ENCODE measurements around the gene GFI1B.

GFI1B gene

GRCh38 chr9:132942541-132943182 lies 35.8 kb upstream of the GFI1B start:
- no CpG with 5 or more reads among the region's 5 CpGs for WGBS (ENCODE audit: extremely low coverage, insufficient coverage, low lambda C conversion rate)

GRCh38 chr9:132943651-132944293 lies 34.7 kb upstream of the GFI1B start:
- Histone ChIP-seq H2BK120ac (ENCODE audit: low read depth, low read length) (no peak overlapping the region), H4K8ac (ENCODE audit: low read depth, low read length) (no peak overlapping the region), H3K4me1 (ENCODE audit: control insufficient read depth, low read depth, low read length) (peaks cover 11% of the 10 kb centered on the region), H2BK15ac (replicated peaks; ENCODE audit: low read depth) (no peak overlapping the region), H3K36me3 (ENCODE audit: control insufficient read depth, insufficient read depth, low read length) (no peaks in the 10 kb centered on the region), H3K4me3 (ENCODE audit: low read length) (peak overlapping the region; percentile 95), H2AK5ac (ENCODE audit: low read length) (no peak overlapping the region), H3K56ac (ENCODE audit: low read length) (peak overlapping the region; percentile 96), H3K4me2 (ENCODE audit: low read length) (peak overlapping the region; percentile 95), H3K79me1 (ENCODE audit: low read length) (peaks cover 20% of the 10 kb centered on the region), H4K5ac (ENCODE audit: low read length) (no peak overlapping the region), H3K79me2 (ENCODE audit: control insufficient read depth, insufficient read depth, low read length) (peaks cover 31% of the 10 kb centered on the region), H2BK5ac (ENCODE audit: low read length) (no peak overlapping the region), H3K27ac (ENCODE audit: low read depth, low read length) (peak overlapping the region; percentile 12), H3K18ac (ENCODE audit: low read length) (peak overlapping the region; percentile 85), H3K27me3 (ENCODE audit: insufficient read depth, low read length, poor library complexity) (no peaks in the 10 kb centered on the region), H3K4ac (ENCODE audit: low read depth, low read length) (peak overlapping the region; percentile 77), H3K9ac (ENCODE audit: low read length) (peak overlapping the region; percentile 89), H3K23ac (ENCODE audit: low read length) (no peak overlapping the region)
- DNase-seq: peak; percentile 42
- no CpG with 5 or more reads among the region's 25 CpGs for WGBS (ENCODE audit: extremely low coverage, insufficient coverage, low lambda C conversion rate)

More at GRCh38 chr9:132942541-132943182, 35.8 kb upstream of the GFI1B start:
- no peak for DNase-seq
- H3K4ac ChIP-seq (ENCODE audit: low read depth, low read length): no peak overlapping the region
- H3K4me2 ChIP-seq (ENCODE audit: low read length): no peak overlapping the region
- no peak overlapping the region for H4K8ac ChIP-seq (ENCODE audit: low read depth, low read length)
- H4K5ac ChIP-seq (ENCODE audit: low read length): no peak overlapping the region
- H3K27me3 ChIP-seq (ENCODE audit: insufficient read depth, low read length, poor library complexity): no peaks in the 10 kb centered on the region
- no peaks in the 10 kb centered on the region for H3K36me3 ChIP-seq (ENCODE audit: control insufficient read depth, insufficient read depth, low read length)
- no peak overlapping the region for H2BK15ac ChIP-seq (replicated peaks; ENCODE audit: low read depth)
- no peak overlapping the region for H3K9ac ChIP-seq (ENCODE audit: low read length)
- H2AK5ac ChIP-seq (ENCODE audit: low read length): no peak overlapping the region
- H2BK120ac ChIP-seq (ENCODE audit: low read depth, low read length): no peak overlapping the region
- H3K18ac ChIP-seq (ENCODE audit: low read length): no peak overlapping the region
- H2BK5ac ChIP-seq (ENCODE audit: low read length): no peak overlapping the region
- H3K79me1 ChIP-seq (ENCODE audit: low read length): peaks cover 22% of the 10 kb centered on the region
- H3K4me1 ChIP-seq (ENCODE audit: control insufficient read depth, low read depth, low read length): peaks cover 11% of the 10 kb centered on the region
- H3K23ac ChIP-seq (ENCODE audit: low read length): no peak overlapping the region
- H3K4me3 ChIP-seq (ENCODE audit: low read length): no peak overlapping the region
- H3K27ac ChIP-seq (ENCODE audit: low read depth, low read length): no peak overlapping the region
- H3K56ac ChIP-seq (ENCODE audit: low read length): no peak overlapping the region
- H3K79me2 ChIP-seq (ENCODE audit: control insufficient read depth, insufficient read depth, low read length): peaks cover 35% of the 10 kb centered on the region

GRCh38 chr9:132944294-132945185 lies 34.0 kb upstream of the GFI1B start, which contains the start of gene TSC1:
Gene TSC1, minus strand, starts transcription at chr9:132944616. Its CDS starts 15,744 bp downstream, at chr9:132928872.
- H3K27me3 ChIP-seq (ENCODE audit: insufficient read depth, low read length, poor library complexity): no peaks in the 10 kb centered on the region
- peak within 1 kb of the TSS; percentile 95 for H3K4me2 ChIP-seq (ENCODE audit: low read length)
- H2AK5ac ChIP-seq (ENCODE audit: low read length): peak within 1 kb of the TSS; percentile 0
- peak within 1 kb of the TSS; percentile 57 for H4K8ac ChIP-seq (ENCODE audit: low read depth, low read length)
- no peak within 1 kb of the TSS for H3K23ac ChIP-seq (ENCODE audit: low read length)
- peak within 1 kb of the TSS; percentile 63 for H2BK120ac ChIP-seq (ENCODE audit: low read depth, low read length)
- peaks cover 11% of the 10 kb centered on the region for H3K4me1 ChIP-seq (ENCODE audit: control insufficient read depth, low read depth, low read length)
- H3K18ac ChIP-seq (ENCODE audit: low read length): peak within 1 kb of the TSS; percentile 93
- peak within 1 kb of the TSS; percentile 96 for H3K56ac ChIP-seq (ENCODE audit: low read length)
- H3K36me3 ChIP-seq (ENCODE audit: control insufficient read depth, insufficient read depth, low read length): no peaks in the 10 kb centered on the region
- peak within 1 kb of the TSS; percentile 89 for H3K9ac ChIP-seq (ENCODE audit: low read length)
- H3K79me1 ChIP-seq (ENCODE audit: low read length): peaks cover 17% of the 10 kb centered on the region
- no CpG with 5 or more reads among the region's 72 CpGs for WGBS (ENCODE audit: extremely low coverage, insufficient coverage, low lambda C conversion rate)
- no peak within 1 kb of the TSS for H2BK5ac ChIP-seq (ENCODE audit: low read length)
- no peak within 1 kb of the TSS for H2BK15ac ChIP-seq (replicated peaks; ENCODE audit: low read depth)
- no peak within 1 kb of the TSS for H4K5ac ChIP-seq (ENCODE audit: low read length)
- H3K27ac ChIP-seq (ENCODE audit: low read depth, low read length): peak within 1 kb of the TSS; percentile 28
- peaks cover 27% of the 10 kb centered on the region for H3K79me2 ChIP-seq (ENCODE audit: control insufficient read depth, insufficient read depth, low read length)
- peak within 1 kb of the TSS; percentile 77 for H3K4ac ChIP-seq (ENCODE audit: low read depth, low read length)
- peak within 1 kb of the TSS; percentile 95 for H3K4me3 ChIP-seq (ENCODE audit: low read length)
- peak; percentile 98 for DNase-seq

DNA sequence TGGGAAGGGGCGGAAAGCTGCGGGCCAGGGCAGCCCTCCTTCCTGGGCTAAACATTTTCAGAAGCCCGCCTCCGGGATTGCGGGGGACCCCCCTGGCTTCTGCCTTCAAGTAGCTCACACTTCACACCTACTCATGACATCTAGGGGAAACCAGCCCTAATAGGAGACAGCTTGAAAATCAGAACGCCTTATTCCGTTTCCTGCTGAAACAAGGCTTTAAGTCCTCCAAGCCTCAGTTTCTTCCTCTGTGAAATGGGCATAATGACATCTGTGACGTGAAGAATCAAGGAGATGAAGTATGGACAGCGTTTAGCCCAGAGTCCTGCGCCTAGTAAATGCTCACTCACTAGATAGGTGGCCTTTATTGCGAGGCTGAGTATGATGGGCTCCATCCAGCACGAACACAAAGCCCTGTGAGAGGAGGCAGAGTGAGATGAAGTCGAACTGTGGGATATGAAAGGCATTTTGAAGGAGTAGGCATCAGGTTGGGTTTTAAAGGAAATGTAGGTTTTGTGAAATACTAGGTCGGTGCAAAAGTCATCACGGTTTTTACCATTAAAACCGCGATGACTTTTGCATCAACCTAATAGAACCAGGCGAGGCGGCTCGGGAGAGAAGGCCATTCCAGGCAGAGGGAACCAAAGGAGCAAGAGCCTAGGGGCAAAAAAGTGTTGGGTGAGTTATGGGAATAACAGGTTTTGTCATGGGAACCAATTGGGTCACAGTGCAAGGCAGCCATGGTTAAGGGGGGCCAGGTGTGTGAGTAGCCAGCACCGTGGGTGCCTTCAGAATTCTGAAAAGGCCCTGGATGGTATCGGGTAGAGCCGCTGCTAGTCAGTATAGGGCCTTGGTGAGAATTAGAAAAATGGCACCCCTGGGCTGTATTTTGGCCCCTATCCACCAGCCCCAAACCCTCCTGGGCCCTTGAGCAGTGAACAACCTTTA lies 33.0 kb upstream of the GFI1B start:
- 100% methylated on average over 1 of the region's 23 CpGs for WGBS (ENCODE audit: extremely low coverage, insufficient coverage, low lambda C conversion rate)
- H3K27ac ChIP-seq (ENCODE audit: low read depth, low read length): peak overlapping the region; percentile 28
- peak overlapping the region; percentile 0 for H2AK5ac ChIP-seq (ENCODE audit: low read length)

DNA sequence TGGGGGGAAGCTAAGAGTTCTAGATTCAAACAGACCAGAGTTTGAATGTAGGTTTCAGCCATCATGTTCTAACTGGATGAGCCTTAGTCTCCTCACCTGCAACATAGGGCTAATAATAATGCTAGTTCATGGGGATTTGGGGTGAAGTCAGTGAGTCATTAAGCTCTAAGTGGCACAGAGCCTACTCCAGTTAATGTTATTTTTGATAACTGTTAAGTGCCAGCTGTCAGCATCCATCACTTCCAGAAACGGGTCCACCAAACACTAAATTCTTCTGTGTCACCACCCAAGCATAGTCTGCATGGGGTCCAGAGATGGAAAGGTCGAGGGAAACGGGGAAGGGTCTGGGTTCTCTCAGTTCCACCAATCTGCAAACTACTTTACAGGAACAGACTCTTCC lies 32.3 kb upstream of the GFI1B start:
- Histone ChIP-seq H3K9ac (ENCODE audit: low read length) (no peak overlapping the region), H2BK120ac (ENCODE audit: low read depth, low read length) (no peak overlapping the region), H3K79me1 (ENCODE audit: low read length) (peaks cover 13% of the 10 kb centered on the region), H3K4me3 (ENCODE audit: low read length) (no peak overlapping the region), H2BK15ac (replicated peaks; ENCODE audit: low read depth) (peak overlapping the region; percentile 37), H3K56ac (ENCODE audit: low read length) (peak overlapping the region; percentile 44), H4K5ac (ENCODE audit: low read length) (no peak overlapping the region), H3K4me2 (ENCODE audit: low read length) (no peak overlapping the region), H3K23ac (ENCODE audit: low read length) (no peak overlapping the region), H4K8ac (ENCODE audit: low read depth, low read length) (no peak overlapping the region), H2AK5ac (ENCODE audit: low read length) (no peak overlapping the region), H2BK5ac (ENCODE audit: low read length) (no peak overlapping the region), H3K36me3 (ENCODE audit: control insufficient read depth, insufficient read depth, low read length) (no peaks in the 10 kb centered on the region), H3K27me3 (ENCODE audit: insufficient read depth, low read length, poor library complexity) (no peaks in the 10 kb centered on the region), H3K4ac (ENCODE audit: low read depth, low read length) (no peak overlapping the region), H3K27ac (ENCODE audit: low read depth, low read length) (peak overlapping the region; percentile 30), H3K18ac (ENCODE audit: low read length) (no peak overlapping the region), H3K79me2 (ENCODE audit: control insufficient read depth, insufficient read depth, low read length) (peaks cover 23% of the 10 kb centered on the region), H3K4me1 (ENCODE audit: control insufficient read depth, low read depth, low read length) (peaks cover 11% of the 10 kb centered on the region)
- peak; percentile 5 for DNase-seq
- WGBS (ENCODE audit: extremely low coverage, insufficient coverage, low lambda C conversion rate): no CpG with 5 or more reads among the region's 3 CpGs

More for the DNA sequence above, 33.0 kb upstream of the GFI1B start:
- H2BK5ac ChIP-seq (ENCODE audit: low read length): no peak overlapping the region
- H3K9ac ChIP-seq (ENCODE audit: low read length): peak overlapping the region; percentile 74
- no peak overlapping the region for H4K5ac ChIP-seq (ENCODE audit: low read length)
- H3K36me3 ChIP-seq (ENCODE audit: control insufficient read depth, insufficient read depth, low read length): no peaks in the 10 kb centered on the region
- peaks cover 15% of the 10 kb centered on the region for H3K79me1 ChIP-seq (ENCODE audit: low read length)
- peak overlapping the region; percentile 37 for H2BK15ac ChIP-seq (replicated peaks; ENCODE audit: low read depth)
- no peaks in the 10 kb centered on the region for H3K27me3 ChIP-seq (ENCODE audit: insufficient read depth, low read length, poor library complexity)
- H4K8ac ChIP-seq (ENCODE audit: low read depth, low read length): peak overlapping the region; percentile 57
- peaks cover 11% of the 10 kb centered on the region for H3K4me1 ChIP-seq (ENCODE audit: control insufficient read depth, low read depth, low read length)
- H3K18ac ChIP-seq (ENCODE audit: low read length): peak overlapping the region; percentile 93
- peaks cover 26% of the 10 kb centered on the region for H3K79me2 ChIP-seq (ENCODE audit: control insufficient read depth, insufficient read depth, low read length)
- peak overlapping the region; percentile 46 for H3K4me2 ChIP-seq (ENCODE audit: low read length)
- no peak overlapping the region for H2BK120ac ChIP-seq (ENCODE audit: low read depth, low read length)
- peak; percentile 6 for DNase-seq
- peak overlapping the region; percentile 77 for H3K4ac ChIP-seq (ENCODE audit: low read depth, low read length)
- H3K4me3 ChIP-seq (ENCODE audit: low read length): peak overlapping the region; percentile 23
- no peak overlapping the region for H3K23ac ChIP-seq (ENCODE audit: low read length)
- peak overlapping the region; percentile 88 for H3K56ac ChIP-seq (ENCODE audit: low read length)
